Measurements from ENCODE around the gene MAN1A1. TPM values are rescaled to one million over a fixed set of nuclear protein-coding genes. Genes with fewer than 3 reads are reported as not detected.

MAN1A1 gene
- 6.4 TPM for polyA plus RNA-seq (2013, experiment 1 of 2)
- polyA plus RNA-seq (2013, experiment 2 of 2), result 6.5 TPM

DNA sequence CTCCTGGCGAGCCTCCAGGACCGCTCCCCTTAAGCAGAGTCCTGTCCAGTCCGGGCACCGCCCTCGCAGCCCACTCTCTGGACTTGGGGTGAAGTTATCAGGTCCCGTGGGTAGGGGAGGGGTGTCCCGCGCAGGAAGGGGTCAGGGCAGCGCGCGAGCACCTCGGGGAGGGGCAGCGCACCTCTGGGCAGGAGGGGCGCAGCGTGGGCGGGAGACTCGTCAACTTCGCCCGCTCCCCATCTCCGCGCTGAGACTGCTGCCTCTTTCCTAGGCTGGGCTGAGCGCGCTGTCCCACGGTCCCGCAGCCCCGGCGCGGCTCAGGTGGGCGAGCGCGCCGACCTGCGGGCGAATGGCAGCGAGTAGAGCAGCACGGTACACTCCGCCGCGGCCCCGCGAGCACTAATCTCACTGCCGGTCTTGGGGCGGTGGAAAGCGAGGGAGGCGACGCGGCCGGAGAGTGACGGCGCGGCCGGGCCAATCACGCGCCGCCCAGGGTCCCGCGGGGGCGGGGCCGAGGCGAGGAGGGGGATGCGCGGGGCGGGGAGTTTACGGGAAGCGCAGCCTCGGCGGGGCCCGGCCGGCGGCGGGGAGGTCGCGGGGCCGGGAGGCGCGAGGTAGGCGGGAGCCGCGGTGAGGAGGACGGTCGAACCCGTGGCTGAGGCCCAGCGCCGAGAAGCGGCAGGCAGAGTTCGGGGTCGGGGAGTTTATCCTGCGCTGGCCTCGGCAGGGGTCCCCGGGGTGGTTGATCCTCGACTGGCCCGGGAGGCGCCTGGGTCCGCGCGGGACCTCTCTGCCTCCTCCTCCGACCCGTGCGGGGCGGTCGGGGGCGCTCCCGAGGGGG is at the start of gene MAN1A1:
Gene MAN1A1 (minus strand): TSS at position 401 of the 841 bp plus-strand sequence. CDS start 696 bp downstream, outside the sequence.
- no peak within 1 kb of the TSS for H4K8ac ChIP-seq (ENCODE audit: low read depth, low read length)
- peak within 1 kb of the TSS; percentile 96 for H3K9ac ChIP-seq (ENCODE audit: low read depth, low read length, poor library complexity)
- H3K14ac ChIP-seq (ENCODE audit: low read length), result peak within 1 kb of the TSS; percentile 89
- peak within 1 kb of the TSS; percentile 97 for H2BK12ac ChIP-seq (ENCODE audit: low read length)
- H3K36me3 ChIP-seq (replicated peaks in 1 of 2; ENCODE audit: control insufficient read depth in 2 of 2, insufficient read depth in 2 of 2, low read length in 2 of 2), result no peaks in the 10 kb centered on the region
- peak within 1 kb of the TSS; percentile 85 to 98 for H3K4me3 ChIP-seq (ENCODE audit: low read length in 2 of 2)
- H4K91ac ChIP-seq (ENCODE audit: low read depth, low read length, poor library complexity), result no peak within 1 kb of the TSS
- H3K9me3 ChIP-seq (replicated peaks in 1 of 2; ENCODE audit: control insufficient read depth in 2 of 2, insufficient read depth in 1 of 2, low read depth in 1 of 2, low read length in 2 of 2), result no peaks in the 10 kb centered on the region
- H3K23ac ChIP-seq (ENCODE audit: low read depth, low read length, poor library complexity), result peak within 1 kb of the TSS; percentile 99
- peak within 1 kb of the TSS; percentile 31 for H2BK120ac ChIP-seq (ENCODE audit: low read depth, low read length)
- H3K4ac ChIP-seq (ENCODE audit: low read length), result peak within 1 kb of the TSS; percentile 76
- H3K27ac ChIP-seq (replicated peaks; ENCODE audit: low read length), result peak within 1 kb of the TSS; percentile 49
- H3K79me1 ChIP-seq (ENCODE audit: low read depth, low read length), result no peaks in the 10 kb centered on the region
- WGBS, 2 donors (ENCODE audit: extremely low coverage in 2 of 2, insufficient read length in 2 of 2, insufficient replicate concordance in 1 of 2), result no CpG with 5 or more reads among the region's 103 CpGs
- H2AK5ac ChIP-seq (ENCODE audit: low read depth, low read length), result no peak within 1 kb of the TSS
- H3K18ac ChIP-seq (ENCODE audit: low read length), result peak within 1 kb of the TSS; percentile 98
- peaks cover 9 to 18% of the 10 kb centered on the region in 2 donors for H3K4me1 ChIP-seq (ENCODE audit: control insufficient read depth in 2 of 2, insufficient read depth in 1 of 2, low read depth in 1 of 2, low read length in 2 of 2)
- H2AFZ ChIP-seq (ENCODE audit: low read length), result peak within 1 kb of the TSS; percentile 99
- DNase-seq (ENCODE audit: low spot score), result peak; percentile 91
- peak within 1 kb of the TSS; percentile 94 for H2BK15ac ChIP-seq (ENCODE audit: low read length)
- peak within 1 kb of the TSS; percentile 82 for H2BK5ac ChIP-seq (ENCODE audit: low read length)
- peak within 1 kb of the TSS; percentile 94 for H3K4me2 ChIP-seq (ENCODE audit: insufficient read depth, low read length, poor library complexity, severe bottlenecking)
- peaks cover 0 to 10% (median 0%) of the 10 kb centered on the region in 3 experiments for H3K27me3 ChIP-seq (ENCODE audit: control insufficient read depth in 3 of 3, insufficient read depth in 3 of 3, low read depth in 1 of 3, low read length in 3 of 3)

DNA sequence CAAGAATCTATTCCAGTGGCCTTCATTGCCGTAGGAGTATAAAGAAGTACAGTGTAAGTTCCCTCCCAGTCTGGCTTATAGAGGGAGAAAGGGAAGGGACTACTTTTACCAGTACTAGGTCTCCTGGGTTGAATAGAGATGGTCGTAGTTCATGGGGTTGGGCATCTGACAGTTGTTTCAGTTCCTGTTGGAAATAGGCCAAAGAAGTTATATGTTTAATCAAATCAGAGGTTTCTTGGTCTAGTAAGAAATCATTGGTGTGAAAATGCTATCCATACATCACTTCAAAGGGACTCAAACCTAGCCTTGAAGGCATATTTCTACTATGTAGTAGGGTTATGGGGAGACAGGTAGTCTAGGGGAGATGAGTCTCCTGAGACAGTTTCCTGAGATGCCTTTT is 45.6 kb upstream of the MAN1A1 start:
- H4K8ac ChIP-seq (ENCODE audit: low read depth, low read length), result no peak overlapping the region
- no peak overlapping the region for H3K9ac ChIP-seq (ENCODE audit: low read depth, low read length, poor library complexity)
- no peak overlapping the region for H2BK12ac ChIP-seq (ENCODE audit: low read length)
- DNase-seq (ENCODE audit: low spot score), result no peak
- no peak overlapping the region for H2AFZ ChIP-seq (ENCODE audit: low read length)
- H2AK5ac ChIP-seq (ENCODE audit: low read depth, low read length), result no peak overlapping the region
- no peak overlapping the region for H3K4me2 ChIP-seq (ENCODE audit: insufficient read depth, low read length, poor library complexity, severe bottlenecking)
- WGBS, 2 donors (ENCODE audit: extremely low coverage in 2 of 2, insufficient read length in 2 of 2, insufficient replicate concordance in 1 of 2), result no CpG with 5 or more reads among the region's 2 CpGs
- no peak overlapping the region for H3K14ac ChIP-seq (ENCODE audit: low read length)
- no peak overlapping the region for H3K4me3 ChIP-seq (ENCODE audit: low read length in 2 of 2)
- H3K4me1 ChIP-seq (ENCODE audit: control insufficient read depth in 2 of 2, insufficient read depth in 1 of 2, low read depth in 1 of 2, low read length in 2 of 2), result no peaks in the 10 kb centered on the region
- H3K18ac ChIP-seq (ENCODE audit: low read length), result no peak overlapping the region
- H3K23ac ChIP-seq (ENCODE audit: low read depth, low read length, poor library complexity), result no peak overlapping the region
- H3K9me3 ChIP-seq (replicated peaks in 1 of 2; ENCODE audit: control insufficient read depth in 2 of 2, insufficient read depth in 1 of 2, low read depth in 1 of 2, low read length in 2 of 2), result peaks cover 0 to 2% of the 10 kb centered on the region in 2 donors
- no peak overlapping the region for H3K27ac ChIP-seq (replicated peaks; ENCODE audit: low read length)
- no peak overlapping the region for H2BK15ac ChIP-seq (ENCODE audit: low read length)
- no peak overlapping the region for H4K91ac ChIP-seq (ENCODE audit: low read depth, low read length, poor library complexity)
- H2BK5ac ChIP-seq (ENCODE audit: low read length), result no peak overlapping the region
- H2BK120ac ChIP-seq (ENCODE audit: low read depth, low read length), result no peak overlapping the region
- H3K79me1 ChIP-seq (ENCODE audit: low read depth, low read length), result no peaks in the 10 kb centered on the region
- H3K27me3 ChIP-seq (ENCODE audit: control insufficient read depth in 3 of 3, insufficient read depth in 3 of 3, low read depth in 1 of 3, low read length in 3 of 3), result no peaks in the 10 kb centered on the region
- H3K36me3 ChIP-seq (replicated peaks in 1 of 2; ENCODE audit: control insufficient read depth in 2 of 2, insufficient read depth in 2 of 2, low read length in 2 of 2), result no peaks in the 10 kb centered on the region
- H3K4ac ChIP-seq (ENCODE audit: low read length), result no peak overlapping the region

DNA sequence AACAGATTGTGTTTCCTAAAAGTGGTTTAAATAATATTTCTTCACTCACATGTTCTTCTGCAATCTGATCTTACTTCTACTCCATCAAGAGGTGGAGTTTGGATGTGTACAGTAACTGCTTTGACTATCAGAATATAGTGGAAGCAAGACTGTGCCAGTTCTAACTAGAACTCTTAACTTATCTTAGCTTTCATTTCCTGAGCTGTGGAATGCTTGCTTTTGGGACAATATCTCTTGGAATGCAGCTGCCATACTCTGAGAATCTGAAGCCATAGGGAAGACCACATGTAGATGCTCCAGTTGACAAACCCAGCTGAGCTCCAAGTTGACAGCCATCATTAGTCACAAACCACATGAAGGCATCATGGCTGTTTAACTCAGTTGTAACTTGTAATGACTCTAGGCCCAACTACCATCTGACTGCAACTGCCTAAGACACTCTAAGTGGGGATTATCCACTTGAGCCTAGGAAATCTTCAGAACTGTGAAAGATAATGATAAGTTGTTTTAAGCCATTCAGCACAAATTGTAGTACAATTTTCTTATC is 40.8 kb upstream of the MAN1A1 start:
- H3K4me2 ChIP-seq (ENCODE audit: insufficient read depth, low read length, poor library complexity, severe bottlenecking), result no peak overlapping the region

DNA sequence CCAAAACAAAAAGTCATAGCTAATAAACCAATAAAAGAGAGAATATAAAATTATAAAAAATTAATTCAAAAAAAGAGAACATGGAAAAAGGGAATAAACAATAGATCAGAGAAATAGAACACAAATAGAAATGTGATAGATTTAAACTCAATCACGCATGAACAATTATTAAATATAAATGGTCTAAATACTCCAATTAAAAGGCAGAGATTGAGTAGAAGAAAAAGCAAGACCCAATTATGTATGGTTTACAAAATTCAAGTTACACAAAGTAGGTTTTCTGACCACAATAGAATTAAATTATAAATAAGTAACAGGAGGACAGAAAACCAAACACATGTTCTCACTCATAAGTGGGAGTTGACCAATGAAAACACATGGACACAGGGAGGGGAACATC is 36.4 kb upstream of the MAN1A1 start:
- H2BK5ac ChIP-seq (ENCODE audit: low read length), result no peak overlapping the region
- no peak overlapping the region for H4K91ac ChIP-seq (ENCODE audit: low read depth, low read length, poor library complexity)
- H3K9ac ChIP-seq (ENCODE audit: low read depth, low read length, poor library complexity), result no peak overlapping the region
- H3K4ac ChIP-seq (ENCODE audit: low read length), result no peak overlapping the region
- H3K14ac ChIP-seq (ENCODE audit: low read length), result no peak overlapping the region
- H2AFZ ChIP-seq (ENCODE audit: low read length), result no peak overlapping the region
- no peaks in the 10 kb centered on the region for H3K36me3 ChIP-seq (replicated peaks in 1 of 2; ENCODE audit: control insufficient read depth in 2 of 2, insufficient read depth in 2 of 2, low read length in 2 of 2)
- no peak overlapping the region for H2AK5ac ChIP-seq (ENCODE audit: low read depth, low read length)
- no peaks in the 10 kb centered on the region for H3K27me3 ChIP-seq (ENCODE audit: control insufficient read depth in 3 of 3, insufficient read depth in 3 of 3, low read depth in 1 of 3, low read length in 3 of 3)
- no peak overlapping the region for H3K23ac ChIP-seq (ENCODE audit: low read depth, low read length, poor library complexity)
- no peak overlapping the region for H2BK12ac ChIP-seq (ENCODE audit: low read length)
- no peak overlapping the region for H3K4me3 ChIP-seq (ENCODE audit: low read length in 2 of 2)
- H3K27ac ChIP-seq (replicated peaks; ENCODE audit: low read length), result no peak overlapping the region
- no peak for DNase-seq (ENCODE audit: low spot score)
- H3K79me1 ChIP-seq (ENCODE audit: low read depth, low read length), result no peaks in the 10 kb centered on the region
- H3K4me1 ChIP-seq (ENCODE audit: control insufficient read depth in 2 of 2, insufficient read depth in 1 of 2, low read depth in 1 of 2, low read length in 2 of 2), result no peaks in the 10 kb centered on the region
- no peak overlapping the region for H2BK120ac ChIP-seq (ENCODE audit: low read depth, low read length)
- no peak overlapping the region for H2BK15ac ChIP-seq (ENCODE audit: low read length)
- no peak overlapping the region for H3K4me2 ChIP-seq (ENCODE audit: insufficient read depth, low read length, poor library complexity, severe bottlenecking)
- no peaks in the 10 kb centered on the region for H3K9me3 ChIP-seq (replicated peaks in 1 of 2; ENCODE audit: control insufficient read depth in 2 of 2, insufficient read depth in 1 of 2, low read depth in 1 of 2, low read length in 2 of 2)
- H3K18ac ChIP-seq (ENCODE audit: low read length), result no peak overlapping the region
- WGBS, 2 donors (ENCODE audit: extremely low coverage in 2 of 2, insufficient read length in 2 of 2, insufficient replicate concordance in 1 of 2), result no CpG with 5 or more reads among the region's 1 CpG
- no peak overlapping the region for H4K8ac ChIP-seq (ENCODE audit: low read depth, low read length)

More for the DNA sequence above, 40.8 kb upstream of the MAN1A1 start:
- no peak overlapping the region for H3K14ac ChIP-seq (ENCODE audit: low read length)
- no peak for DNase-seq (ENCODE audit: low spot score)
- H4K8ac ChIP-seq (ENCODE audit: low read depth, low read length), result no peak overlapping the region
- H2BK120ac ChIP-seq (ENCODE audit: low read depth, low read length), result no peak overlapping the region
- no peak overlapping the region for H3K4me3 ChIP-seq (ENCODE audit: low read length in 2 of 2)
- no peak overlapping the region for H2BK12ac ChIP-seq (ENCODE audit: low read length)
- H3K4ac ChIP-seq (ENCODE audit: low read length), result no peak overlapping the region
- no peak overlapping the region for H4K91ac ChIP-seq (ENCODE audit: low read depth, low read length, poor library complexity)
- no peaks in the 10 kb centered on the region for H3K36me3 ChIP-seq (replicated peaks in 1 of 2; ENCODE audit: control insufficient read depth in 2 of 2, insufficient read depth in 2 of 2, low read length in 2 of 2)
- H3K18ac ChIP-seq (ENCODE audit: low read length), result no peak overlapping the region
- no peak overlapping the region for H2AK5ac ChIP-seq (ENCODE audit: low read depth, low read length)
- no peak overlapping the region for H3K9ac ChIP-seq (ENCODE audit: low read depth, low read length, poor library complexity)
- H3K9me3 ChIP-seq (replicated peaks in 1 of 2; ENCODE audit: control insufficient read depth in 2 of 2, insufficient read depth in 1 of 2, low read depth in 1 of 2, low read length in 2 of 2), result no peaks in the 10 kb centered on the region
- no peak overlapping the region for H3K27ac ChIP-seq (replicated peaks; ENCODE audit: low read length)
- no peak overlapping the region for H2AFZ ChIP-seq (ENCODE audit: low read length)
- no peak overlapping the region for H2BK15ac ChIP-seq (ENCODE audit: low read length)
- H3K4me1 ChIP-seq (ENCODE audit: control insufficient read depth in 2 of 2, insufficient read depth in 1 of 2, low read depth in 1 of 2, low read length in 2 of 2), result no peaks in the 10 kb centered on the region
- no peaks in the 10 kb centered on the region for H3K79me1 ChIP-seq (ENCODE audit: low read depth, low read length)
- H2BK5ac ChIP-seq (ENCODE audit: low read length), result no peak overlapping the region
- H3K23ac ChIP-seq (ENCODE audit: low read depth, low read length, poor library complexity), result no peak overlapping the region
- no peaks in the 10 kb centered on the region for H3K27me3 ChIP-seq (ENCODE audit: control insufficient read depth in 3 of 3, insufficient read depth in 3 of 3, low read depth in 1 of 3, low read length in 3 of 3)
